ENCODE data around the gene SRP54. TPM values are rescaled to one million over a fixed set of nuclear protein-coding genes. Genes with fewer than 3 reads are reported as not detected.

Gene SRP54
- polyA plus RNA-seq, 1 donor from 2014 or later, result 35.1 TPM

DNA sequence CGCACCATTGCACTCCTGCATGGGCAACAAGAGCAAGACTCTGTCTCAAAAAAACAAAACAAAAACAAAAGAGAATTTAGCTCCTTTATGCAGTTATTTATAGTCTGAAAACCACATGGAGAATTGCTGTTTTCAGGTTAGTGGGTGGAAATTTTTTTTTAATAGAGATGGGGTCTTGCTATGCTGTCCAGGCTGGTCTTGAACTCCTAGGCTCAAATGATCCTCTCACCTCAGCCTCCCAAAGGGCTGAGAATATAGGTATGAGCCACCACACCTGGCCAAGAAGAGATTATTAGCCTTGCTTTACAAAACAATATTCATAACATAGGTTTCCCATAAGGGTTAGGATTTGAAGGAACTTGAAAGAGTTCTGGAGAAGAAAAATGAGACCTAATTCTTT, 12.1 kb upstream of the SRP54 start:
- Mint-ChIP-seq H3K36me3 (no peaks in the 10 kb centered on the region), H3K4me1 (peaks cover 3 to 7% (median 7%) of the 10 kb centered on the region in 3 donors), H3K9me3 (no peaks in the 10 kb centered on the region), H3K27ac (no peak overlapping the region), H3K27me3 (no peaks in the 10 kb centered on the region), H3K4me3 (no peak overlapping the region)

DNA sequence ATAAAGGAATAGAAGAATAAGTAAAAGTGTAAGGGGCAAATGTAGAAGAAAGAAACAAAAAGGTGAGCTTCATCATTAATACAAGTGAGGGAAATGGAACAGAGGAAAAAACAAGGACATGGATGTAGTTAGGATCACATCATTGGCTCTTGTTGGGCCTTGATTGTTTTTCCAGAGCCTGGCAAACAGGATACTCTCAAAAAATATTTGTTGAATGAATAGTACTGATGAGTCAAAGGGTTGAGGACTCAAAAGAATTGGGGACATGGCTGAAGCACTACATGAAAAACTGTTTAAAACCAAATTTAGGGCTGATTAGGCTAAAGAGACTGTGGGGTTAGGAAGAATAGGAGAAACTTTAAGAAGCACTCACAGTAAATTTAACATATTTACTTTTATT, 11.4 kb upstream of the SRP54 start:
- Mint-ChIP-seq H3K27me3 (no peaks in the 10 kb centered on the region), H3K9me3 (no peaks in the 10 kb centered on the region), H3K4me3 (no peak overlapping the region), H3K27ac (no peak overlapping the region), H3K36me3 (no peaks in the 10 kb centered on the region), H3K4me1 (peaks cover 3 to 7% (median 7%) of the 10 kb centered on the region in 3 donors)

DNA sequence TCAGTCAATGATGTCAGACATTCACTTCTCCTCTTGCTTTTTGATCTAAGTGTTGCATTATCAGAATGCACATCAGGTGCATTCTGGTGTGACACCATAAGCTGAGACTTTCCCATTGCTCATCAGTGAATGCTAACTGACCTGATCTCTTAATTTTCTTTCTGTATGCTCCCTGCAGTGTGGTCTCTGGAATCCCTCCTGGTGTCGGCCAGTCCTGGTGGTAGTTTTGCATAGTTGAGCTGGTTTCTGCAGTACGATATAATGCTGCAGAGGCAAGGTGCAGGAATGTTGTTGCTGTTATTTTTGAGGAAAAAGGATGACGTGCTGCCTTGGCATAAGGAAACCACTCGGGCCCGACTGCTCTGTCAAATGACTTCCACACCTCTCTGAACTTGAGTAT, 11.0 kb upstream of the SRP54 start:
- no peak overlapping the region for H3K27ac Mint-ChIP-seq
- no peaks in the 10 kb centered on the region for H3K27me3 Mint-ChIP-seq
- H3K9me3 Mint-ChIP-seq, result no peaks in the 10 kb centered on the region
- no peaks in the 10 kb centered on the region for H3K36me3 Mint-ChIP-seq
- H3K4me3 Mint-ChIP-seq, result no peak overlapping the region
- peaks cover 6 to 9% (median 7%) of the 10 kb centered on the region in 3 donors for H3K4me1 Mint-ChIP-seq

DNA sequence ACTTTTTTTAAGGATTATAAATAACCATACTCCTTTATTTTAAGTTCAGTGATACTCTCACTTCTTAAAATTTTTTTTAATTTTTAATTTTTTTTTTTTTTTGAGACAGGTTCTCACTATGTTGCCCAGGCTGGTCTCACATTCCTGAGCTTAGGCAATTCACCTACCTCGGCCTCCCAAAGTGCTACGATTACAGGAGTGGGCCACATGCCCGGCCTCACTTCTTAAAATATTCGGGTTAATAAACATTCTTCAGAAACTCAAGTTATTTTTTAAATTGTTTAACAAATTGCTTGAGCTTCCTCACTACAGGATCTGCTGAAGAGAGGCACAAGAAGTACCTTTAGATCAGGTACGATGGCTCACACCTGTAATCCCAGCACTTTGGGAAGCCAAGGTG, 4.3 kb upstream of the SRP54 start:
- Mint-ChIP-seq H3K4me1 (peaks cover 0 to 9% (median 7%) of the 10 kb centered on the region in 3 donors), H3K27me3 (no peaks in the 10 kb centered on the region), H3K4me3 (no peak overlapping the region), H3K36me3 (no peaks in the 10 kb centered on the region), H3K9me3 (no peaks in the 10 kb centered on the region), H3K27ac (no peak overlapping the region)

DNA sequence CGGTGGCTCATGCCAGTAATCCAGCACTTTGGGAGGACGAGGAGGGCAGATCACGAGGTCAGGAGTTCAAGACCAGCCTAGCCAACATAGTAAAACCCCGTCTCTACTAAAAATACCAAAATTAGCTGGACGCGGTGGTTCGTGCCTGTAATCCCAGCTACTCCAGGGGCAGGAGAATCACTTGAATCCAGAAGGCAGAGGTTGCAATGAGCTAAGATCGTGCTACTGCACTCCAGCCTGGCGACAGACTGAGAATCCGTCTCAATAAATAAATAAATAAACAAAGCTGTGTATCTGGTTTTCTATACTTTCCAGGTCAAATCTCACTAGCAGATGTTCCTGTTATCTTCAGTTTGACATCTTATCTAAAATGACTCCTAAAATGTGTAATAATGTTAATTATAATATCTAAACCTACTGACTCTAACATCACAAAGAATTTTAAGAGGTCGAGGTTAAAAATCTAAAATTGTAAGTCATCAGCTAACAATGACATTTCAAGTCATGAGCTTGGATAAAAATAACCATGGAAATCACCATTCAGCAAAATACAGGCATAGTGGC, 2.4 kb upstream of the SRP54 start:
- Mint-ChIP-seq H3K4me1 (peaks cover 3 to 17% (median 9%) of the 10 kb centered on the region in 3 donors), H3K9me3 (no peaks in the 10 kb centered on the region), H3K27me3 (no peaks in the 10 kb centered on the region), H3K4me3 (no peak overlapping the region), H3K27ac (no peak overlapping the region), H3K36me3 (peaks cover 2% of the 10 kb centered on the region)

DNA sequence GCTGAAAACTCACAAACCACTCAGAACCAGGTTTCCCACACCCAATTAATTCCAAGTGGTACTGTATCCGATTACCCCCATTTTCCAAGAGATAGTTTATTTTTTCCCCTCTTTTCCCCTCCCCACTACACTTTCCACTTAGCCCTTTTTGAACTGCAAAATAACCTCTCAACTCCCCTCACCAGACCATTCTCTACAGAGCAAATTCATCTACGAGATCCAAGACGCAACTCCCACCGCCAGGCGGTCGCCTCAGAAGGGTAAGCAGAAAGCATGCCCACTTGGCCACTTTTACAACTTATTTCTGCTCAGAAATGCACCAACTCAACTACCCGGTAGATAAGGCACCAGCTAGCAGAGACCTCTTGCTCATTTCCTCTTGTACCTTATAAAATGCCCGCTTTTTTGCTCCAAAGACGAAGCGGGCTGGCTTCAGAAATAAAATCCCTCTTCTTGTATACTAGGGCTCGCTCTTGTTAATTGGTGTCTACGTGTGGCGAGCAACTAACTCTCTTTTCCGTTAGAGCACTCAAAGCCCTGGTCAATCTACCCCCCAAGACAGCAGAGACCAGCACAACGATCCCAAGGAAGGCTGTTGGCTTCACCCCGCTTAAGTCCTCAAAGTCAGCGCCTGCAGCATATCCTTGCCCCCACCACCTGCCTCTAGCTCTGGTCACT, 910 bp upstream of the SRP54 start:
- H3K9me3 Mint-ChIP-seq, result no peaks in the 10 kb centered on the region
- H3K36me3 Mint-ChIP-seq, result peaks cover 2% of the 10 kb centered on the region
- peaks cover 8 to 19% (median 12%) of the 10 kb centered on the region in 3 donors for H3K4me1 Mint-ChIP-seq

DNA sequence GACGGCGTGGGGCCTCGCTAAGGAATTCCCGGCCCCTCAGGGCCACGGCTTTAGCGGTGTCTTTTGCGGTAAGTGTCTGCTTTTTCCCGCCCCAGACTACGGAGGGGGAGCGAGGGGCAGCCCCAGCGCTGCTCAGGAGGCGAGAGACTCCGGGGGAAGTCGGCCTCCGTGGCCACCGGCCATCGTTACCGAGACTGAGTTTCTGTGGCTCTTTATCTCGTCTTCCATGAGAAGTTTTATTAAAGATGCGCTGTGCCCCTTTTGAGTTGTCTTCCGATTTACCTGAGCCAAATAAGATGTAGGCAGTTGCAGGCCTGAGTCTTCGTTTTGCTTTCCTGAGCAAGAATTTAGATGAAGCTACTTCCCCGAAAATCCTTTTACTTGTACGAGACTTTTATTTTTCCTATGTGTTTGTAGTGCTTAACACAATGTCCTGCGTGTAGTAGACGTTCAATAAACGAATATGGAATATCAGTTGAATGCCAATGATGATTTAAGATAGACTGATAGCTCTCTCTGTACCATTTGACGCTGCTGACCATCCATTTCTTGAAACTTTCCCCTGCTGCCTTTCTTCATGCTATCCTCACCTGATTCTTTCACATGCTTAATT, 462 bp downstream of the SRP54 start:
- no peaks in the 10 kb centered on the region for H3K9me3 Mint-ChIP-seq
- H3K36me3 Mint-ChIP-seq, result peaks cover 2% of the 10 kb centered on the region
- peaks cover 14 to 24% (median 15%) of the 10 kb centered on the region in 3 donors for H3K4me1 Mint-ChIP-seq
- H3K27ac Mint-ChIP-seq, result no peak overlapping the region
- H3K4me3 Mint-ChIP-seq, result no peak overlapping the region
- H3K27me3 Mint-ChIP-seq, result no peaks in the 10 kb centered on the region

More for the DNA sequence above, 910 bp upstream of the SRP54 start:
- H3K27me3 Mint-ChIP-seq, result no peaks in the 10 kb centered on the region
- H3K4me3 Mint-ChIP-seq, result no peak overlapping the region
- no peak overlapping the region for H3K27ac Mint-ChIP-seq

DNA sequence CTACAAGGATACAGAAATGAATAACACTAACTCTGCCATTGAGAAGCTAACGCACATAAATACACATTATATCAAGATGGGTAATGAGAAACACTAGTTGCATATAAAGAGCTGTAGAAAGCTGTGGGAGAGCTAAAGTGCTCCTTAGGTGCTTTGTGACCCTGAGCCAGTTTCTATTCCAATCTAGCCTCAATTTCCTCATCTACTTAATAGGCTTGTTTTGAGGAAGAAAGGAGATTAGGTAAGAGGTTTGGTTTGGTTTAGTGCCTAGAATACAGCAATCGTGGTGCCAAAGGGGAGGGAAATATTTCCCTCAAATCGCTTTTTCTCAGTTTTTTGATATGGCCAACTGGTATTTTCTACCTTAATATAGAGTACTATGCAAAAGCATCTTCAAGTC, 994 bp downstream of the SRP54 start:
- Mint-ChIP-seq H3K27ac (no peak overlapping the region), H3K4me1 (peaks cover 15 to 24% (median 16%) of the 10 kb centered on the region in 3 donors), H3K4me3 (no peak overlapping the region), H3K9me3 (no peaks in the 10 kb centered on the region), H3K27me3 (no peaks in the 10 kb centered on the region), H3K36me3 (peaks cover 2% of the 10 kb centered on the region)

DNA sequence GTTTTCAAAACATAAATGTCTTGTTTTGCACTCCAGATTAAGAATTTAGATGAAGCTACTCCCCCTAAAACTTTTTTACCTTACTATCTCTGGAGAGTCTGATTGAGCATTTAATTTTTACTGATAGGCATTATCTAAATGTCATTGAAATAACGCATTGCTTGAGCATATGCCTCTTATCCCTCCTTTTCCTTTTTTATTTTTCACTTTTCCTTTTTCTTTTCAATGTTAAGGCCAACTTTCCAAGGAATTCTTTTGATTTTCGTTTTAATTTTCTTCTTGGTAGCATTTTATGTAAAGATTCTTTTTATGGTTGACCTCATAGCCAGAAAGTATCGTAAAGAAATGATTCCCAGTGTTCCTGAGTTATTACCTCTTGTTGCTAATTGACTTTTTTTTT, 2.9 kb downstream of the SRP54 start:
- H3K36me3 Mint-ChIP-seq, result peaks cover 4% of the 10 kb centered on the region
- H3K27me3 Mint-ChIP-seq, result no peaks in the 10 kb centered on the region
- H3K9me3 Mint-ChIP-seq, result no peaks in the 10 kb centered on the region
- H3K4me1 Mint-ChIP-seq, result peaks cover 20 to 30% (median 25%) of the 10 kb centered on the region in 3 donors
- H3K4me3 Mint-ChIP-seq, result peak overlapping the region in 1 of 4 donors; percentile 80
- H3K27ac Mint-ChIP-seq, result no peak overlapping the region

DNA sequence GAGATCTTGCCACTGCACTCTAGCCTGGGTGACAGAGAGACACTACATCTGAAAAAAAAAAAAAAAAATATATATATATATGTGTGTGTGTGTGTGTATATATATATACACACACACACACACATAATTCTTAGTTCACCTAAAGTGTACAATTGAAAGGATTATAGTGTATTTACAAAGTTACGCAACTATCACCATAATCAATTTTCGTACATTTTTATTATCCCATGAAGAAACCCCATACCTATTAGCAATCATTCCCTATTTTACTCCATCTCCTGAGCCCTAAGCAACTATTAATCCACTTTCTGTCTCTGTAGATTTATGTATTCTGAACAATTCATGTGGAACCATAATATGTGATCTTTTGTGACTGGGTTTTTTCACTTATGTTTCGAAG, 4.4 kb downstream of the SRP54 start:
- no peak overlapping the region for H3K27ac Mint-ChIP-seq
- H3K9me3 Mint-ChIP-seq, result no peaks in the 10 kb centered on the region
- H3K4me3 Mint-ChIP-seq, result peak overlapping the region in 2 of 4 donors; percentile 16 to 65
- peaks cover 20 to 30% (median 27%) of the 10 kb centered on the region in 3 donors for H3K4me1 Mint-ChIP-seq
- no peaks in the 10 kb centered on the region for H3K27me3 Mint-ChIP-seq
- peaks cover 4% of the 10 kb centered on the region for H3K36me3 Mint-ChIP-seq

DNA sequence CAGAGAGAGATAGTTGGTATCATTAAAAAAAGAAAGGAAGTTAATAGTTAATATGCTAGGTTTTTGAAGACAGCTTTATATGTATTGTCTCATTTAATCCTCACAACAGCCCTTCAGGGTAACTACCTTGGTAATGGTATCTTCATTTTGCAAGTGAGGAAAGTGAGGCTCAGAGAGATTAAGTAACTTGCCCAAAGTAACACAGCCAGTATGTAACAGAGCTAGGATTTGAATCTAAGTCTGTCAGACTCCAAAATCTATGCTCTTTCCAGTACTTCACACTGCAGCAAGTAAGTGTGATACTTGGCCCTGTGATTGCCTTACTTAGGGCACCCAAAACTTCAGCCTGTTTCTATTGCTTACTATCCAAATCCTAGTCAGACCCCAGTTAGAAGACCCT, 7.0 kb downstream of the SRP54 start:
- no peak overlapping the region for H3K4me3 Mint-ChIP-seq
- H3K9me3 Mint-ChIP-seq, result no peaks in the 10 kb centered on the region
- peaks cover 4% of the 10 kb centered on the region for H3K36me3 Mint-ChIP-seq
- H3K4me1 Mint-ChIP-seq, result peaks cover 23 to 35% (median 27%) of the 10 kb centered on the region in 3 donors
- H3K27ac Mint-ChIP-seq, result no peak overlapping the region
- H3K27me3 Mint-ChIP-seq, result no peaks in the 10 kb centered on the region

DNA sequence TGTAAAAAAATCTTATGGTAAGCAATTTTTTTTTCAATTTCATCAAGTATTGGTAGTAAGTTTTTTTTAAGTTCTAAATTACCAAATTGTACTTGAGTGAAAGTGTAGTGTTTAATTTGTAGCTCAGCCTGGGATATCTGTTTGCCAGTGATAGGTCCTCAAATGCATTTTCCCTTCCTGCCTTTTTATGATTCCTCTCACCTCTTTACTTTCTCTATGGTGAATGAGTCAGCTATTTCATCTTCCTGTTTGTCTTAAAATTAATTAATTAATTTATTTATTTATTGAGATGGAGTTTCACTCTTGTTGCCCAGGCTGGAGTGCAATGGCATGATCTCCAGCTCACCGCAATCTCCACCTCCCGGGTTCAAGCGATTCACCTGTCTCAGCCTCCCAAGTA, 10.6 kb downstream of the SRP54 start:
- H3K27ac Mint-ChIP-seq, result no peak overlapping the region
- peaks cover 2% of the 10 kb centered on the region for H3K36me3 Mint-ChIP-seq
- no peak overlapping the region for H3K4me3 Mint-ChIP-seq
- peaks cover 8 to 21% (median 19%) of the 10 kb centered on the region in 3 donors for H3K4me1 Mint-ChIP-seq
- H3K9me3 Mint-ChIP-seq, result no peaks in the 10 kb centered on the region
- no peaks in the 10 kb centered on the region for H3K27me3 Mint-ChIP-seq

DNA sequence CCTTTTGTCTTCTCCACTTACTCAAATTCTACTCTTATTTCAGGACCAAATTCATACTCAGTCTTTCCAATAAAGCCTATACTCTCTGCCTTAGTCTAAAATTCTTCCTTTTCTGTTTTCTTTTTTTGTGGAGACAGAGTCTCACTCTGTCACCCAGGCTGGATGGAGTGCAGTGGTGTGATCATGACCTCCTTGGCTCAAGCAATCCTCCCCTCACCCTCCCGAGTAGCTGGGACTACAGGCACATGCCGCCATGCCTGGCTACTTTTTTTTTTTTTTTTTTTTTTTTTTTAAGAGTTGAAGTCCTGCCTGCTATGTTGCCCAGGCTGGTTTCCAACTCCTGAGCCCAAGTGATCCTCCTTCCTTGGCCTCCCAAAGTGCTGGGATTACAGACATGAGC, 11.9 kb downstream of the SRP54 start:
- Mint-ChIP-seq H3K9me3 (no peaks in the 10 kb centered on the region), H3K27me3 (no peaks in the 10 kb centered on the region), H3K27ac (no peak overlapping the region), H3K36me3 (peaks cover 3% of the 10 kb centered on the region), H3K4me1 (peaks cover 5 to 14% (median 13%) of the 10 kb centered on the region in 3 donors), H3K4me3 (no peak overlapping the region)

DNA sequence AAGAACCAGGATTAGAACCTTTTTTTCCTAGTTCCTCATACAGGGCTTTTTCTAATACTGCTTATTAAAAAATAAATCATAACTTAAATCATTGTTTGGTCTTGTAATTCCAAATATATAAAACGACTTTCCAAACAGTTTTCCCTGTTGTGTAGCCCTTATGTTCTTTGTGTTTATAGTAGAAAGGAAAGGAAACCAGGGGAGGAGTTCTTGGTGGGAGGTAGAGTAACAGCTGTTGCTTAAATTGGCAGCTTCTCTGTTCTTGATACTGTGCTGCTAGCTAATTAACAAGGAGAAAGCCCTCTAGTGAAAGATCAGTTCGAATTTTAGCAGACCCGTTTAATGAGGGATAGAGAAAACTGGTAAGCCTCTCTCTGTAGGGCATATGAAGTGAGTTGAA, 15.0 kb downstream of the SRP54 start:
- no peak overlapping the region for H3K4me3 Mint-ChIP-seq
- H3K4me1 Mint-ChIP-seq, result peaks cover 2 to 8% (median 5%) of the 10 kb centered on the region in 3 donors
- H3K27me3 Mint-ChIP-seq, result no peaks in the 10 kb centered on the region
- H3K36me3 Mint-ChIP-seq, result peaks cover 4% of the 10 kb centered on the region
- H3K9me3 Mint-ChIP-seq, result no peaks in the 10 kb centered on the region
- no peak overlapping the region for H3K27ac Mint-ChIP-seq

DNA sequence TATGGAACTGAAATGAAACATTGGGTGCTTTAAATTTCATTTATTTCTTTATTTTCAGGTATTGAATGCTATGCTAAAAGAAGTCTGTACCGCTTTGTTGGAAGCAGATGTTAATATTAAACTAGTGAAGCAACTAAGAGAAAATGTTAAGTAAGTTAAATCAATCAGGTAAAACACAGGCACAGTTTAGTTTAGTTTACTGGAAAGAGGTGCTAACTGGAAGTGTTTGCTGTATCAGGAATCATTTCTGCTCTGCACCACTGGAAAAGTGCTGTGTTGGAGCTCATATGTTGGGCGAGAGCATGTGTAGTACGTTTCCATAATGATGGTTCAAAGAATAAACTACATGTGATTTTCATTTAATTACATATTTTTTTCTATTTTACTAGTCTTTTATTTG, 16.7 kb downstream of the SRP54 start:
- H3K27me3 Mint-ChIP-seq, result no peaks in the 10 kb centered on the region
- H3K27ac Mint-ChIP-seq, result no peak overlapping the region
- H3K36me3 Mint-ChIP-seq, result peaks cover 4% of the 10 kb centered on the region
- H3K4me3 Mint-ChIP-seq, result no peak overlapping the region
- peaks cover under 1 to 4% (median 1%) of the 10 kb centered on the region in 3 donors for H3K4me1 Mint-ChIP-seq
- H3K9me3 Mint-ChIP-seq, result no peaks in the 10 kb centered on the region

DNA sequence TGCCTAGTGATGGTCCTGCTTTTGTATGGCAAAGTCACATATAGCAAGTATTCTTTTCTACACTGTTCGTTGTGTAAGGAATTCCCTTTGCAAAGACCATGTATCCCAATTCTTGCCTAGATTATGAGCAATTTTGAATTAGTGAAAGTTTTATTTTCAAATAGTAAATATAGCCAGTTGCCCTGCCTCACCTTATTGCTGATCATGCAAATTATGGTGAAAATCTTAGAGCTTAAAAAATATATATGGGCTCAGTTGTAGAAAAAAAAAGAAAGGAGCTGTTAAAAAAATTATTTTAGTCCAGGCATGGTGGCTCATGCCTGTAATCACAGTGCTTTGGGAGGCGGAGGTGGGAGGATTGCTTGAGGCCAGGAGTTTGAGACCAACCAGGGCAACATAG, 18.8 kb downstream of the SRP54 start:
- no peaks in the 10 kb centered on the region for H3K9me3 Mint-ChIP-seq
- H3K36me3 Mint-ChIP-seq, result peaks cover 4% of the 10 kb centered on the region
- H3K27ac Mint-ChIP-seq, result no peak overlapping the region
- no peaks in the 10 kb centered on the region for H3K27me3 Mint-ChIP-seq
- H3K4me3 Mint-ChIP-seq, result no peak overlapping the region
- H3K4me1 Mint-ChIP-seq, result no peaks in the 10 kb centered on the region
